Keratinocyte (primary cell): ENCODE data around the gene PTPRD. TPM values are rescaled to one million over a fixed set of nuclear protein-coding genes. Genes with fewer than 3 reads are reported as not detected.

Experiments
- DNase-seq: peaks from one replicate; pipeline ENCODE4 v3.0.0-alpha.2; 2011; ENCODE audit warnings: low read depth, missing footprints, low spot score
- FAIRE-seq: peaks from 2 replicates; lab custom pipeline; 2011; peaks lifted over from hg19 to GRCh38; lab: Jason Lieb, UNC
- H2AFZ ChIP-seq: 2 replicates; pipeline ENCODE4 v1.6.0; 2012; ENCODE audit warnings: low read length, control low read depth, inconsistent platforms; ENCODE audit not compliant: control insufficient read depth
- H3K27ac ChIP-seq: 2 replicates; pipeline ENCODE4 v1.5.1; 2011; ENCODE audit warnings: low read length; ENCODE audit not compliant: control insufficient read depth, insufficient read depth
- H3K27me3 ChIP-seq: 3 replicates; pipeline ENCODE4 v1.6.0; 2011; ENCODE audit warnings: low read length; ENCODE audit not compliant: control insufficient read depth, insufficient read depth; ENCODE audit errors: extremely low read depth
- H3K36me3 ChIP-seq, 2 experiments: 2 replicates in 1 of 2; 3 replicates in 1 of 2; pipeline ENCODE4 v1.5.1; 2011; ENCODE audit warnings: low read length in 2 of 2, mild to moderate bottlenecking in 1 of 2; ENCODE audit not compliant: control insufficient read depth in 2 of 2, insufficient read depth in 2 of 2; ENCODE audit errors: extremely low read depth in 1 of 2
- H3K4me1 ChIP-seq: 3 replicates; pipeline ENCODE4 v1.5.1; 2011; ENCODE audit warnings: low read length; ENCODE audit not compliant: control insufficient read depth, insufficient read depth; ENCODE audit errors: extremely low read depth
- H3K4me2 ChIP-seq: 3 replicates; pipeline ENCODE4 v1.6.0; 2011; ENCODE audit warnings: low read depth, low read length; ENCODE audit not compliant: control insufficient read depth, insufficient read depth; ENCODE audit errors: extremely low read depth
- H3K4me3 ChIP-seq, 3 experiments: fragments of 200-600 bp in 1 of 3; sonication (generic) in 1 of 3; 2 replicates in 2 of 3; 3 replicates in 1 of 3; pipeline ENCODE4 v1.5.1; 2011 to 2016; ENCODE audit warnings: low read length in 3 of 3, mild to moderate bottlenecking in 3 of 3, control low read depth in 2 of 3, inconsistent platforms in 1 of 3, low read depth in 1 of 3, mixed read lengths in 1 of 3, mixed run types in 1 of 3, moderate library complexity in 1 of 3; ENCODE audit not compliant: control insufficient read depth in 2 of 3, insufficient read depth in 2 of 3; ENCODE audit errors: extremely low read depth in 1 of 3
- H3K79me2 ChIP-seq: 2 replicates; pipeline ENCODE4 v1.6.0; 2012; ENCODE audit warnings: low read length; ENCODE audit not compliant: control insufficient read depth, insufficient read depth
- H3K9ac ChIP-seq: 3 replicates; pipeline ENCODE4 v1.6.0; 2011; ENCODE audit warnings: low read length; ENCODE audit not compliant: control insufficient read depth, insufficient read depth; ENCODE audit errors: extremely low read depth
- H3K9me1 ChIP-seq: 3 replicates; pipeline ENCODE4 v1.6.0; 2011; ENCODE audit warnings: low read length; ENCODE audit not compliant: control insufficient read depth, insufficient read depth; ENCODE audit errors: extremely low read depth
- H3K9me3 ChIP-seq: 2 replicates; pipeline ENCODE4 v1.5.1; 2012; ENCODE audit warnings: low read depth, low read length; ENCODE audit not compliant: control insufficient read depth
- H4K20me1 ChIP-seq: 3 replicates; pipeline ENCODE4 v1.6.0; 2011; ENCODE audit warnings: low read length; ENCODE audit not compliant: control insufficient read depth, insufficient read depth; ENCODE audit errors: extremely low read depth
- CTCF ChIP-seq, 3 experiments: IDR thresholded peaks in 1 of 3; conservative IDR thresholded peaks in 1 of 3; optimal IDR thresholded peaks in 1 of 3; 2 replicates in 2 of 3; 3 replicates in 1 of 3; pipeline versions ENCODE3 to v1.5.1; 2011; ENCODE audit warnings: low read length in 3 of 3, mild to moderate bottlenecking in 3 of 3, moderate library complexity in 2 of 3, control low read depth in 1 of 3, inconsistent platforms in 1 of 3; ENCODE audit not compliant: insufficient read depth in 2 of 3; ENCODE audit errors: extremely low read depth in 1 of 3
- EZH2 ChIP-seq: IDR thresholded peaks from one replicate; pipeline ENCODE4 v1.6.1; 2012; ENCODE audit warnings: inconsistent platforms, mild to moderate bottlenecking, low read length, moderate library complexity
- dilution Hi-C: fragments of 300-500 bp; cut with MboI; formaldehyde crosslinking; loops from one replicate; pipeline ENCODE4 v1.7.0; 2020; ENCODE audit warnings: low sequenced_read_pairs; ENCODE audit not compliant: extremely low pct_ligation_motif_present
- polyA plus RNA-seq, 5 experiments: library from polyadenylated mRNA; depleted of rRNA in 3 of 5; stranded (reverse) in 3 of 5; stranded (forward) in 1 of 5; unstranded in 1 of 5; fragments of >200 nt; gene quantifications; 1 replicate in 1 of 5; 2 replicates in 3 of 5; 3 replicates in 1 of 5; pipeline versions ENCODE4 v1.2.1 to v1.2.3, GENCODE V29; 2011 to 2012; ENCODE audit warnings: missing spikeins in 2 of 5, low read depth in 1 of 5, low replicate concordance in 1 of 5

PTPRD gene
- polyA plus RNA-seq, 1 donor (not counting 4 experiments of a cell fraction or from before 2014, with no cell fraction given) = 0.10 TPM

DNA sequence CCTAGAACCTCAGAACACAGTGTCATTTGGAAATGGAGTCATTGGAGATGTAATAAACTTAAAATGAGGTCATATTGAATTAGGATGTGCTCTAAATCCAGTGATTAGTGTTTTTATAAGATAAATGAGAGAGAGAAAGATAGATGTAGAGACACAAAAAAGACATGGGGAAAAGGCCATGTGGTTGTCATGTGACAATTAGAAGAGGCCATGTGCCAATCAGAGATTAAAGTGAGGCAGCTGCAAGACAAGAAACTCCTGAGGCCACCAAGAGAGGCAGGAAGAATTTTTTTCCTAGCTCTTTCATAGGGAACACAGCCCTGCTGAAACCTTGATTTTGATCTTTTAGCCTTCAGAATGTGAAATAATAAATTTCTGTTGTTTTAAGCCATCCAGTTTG lies 1307.2 kb downstream of the PTPRD start:
- no peak for FAIRE-seq
- H3K27ac ChIP-seq = no peak overlapping the region
- no peaks in the 10 kb centered on the region for H3K9me3 ChIP-seq
- H3K4me1 ChIP-seq = no peaks in the 10 kb centered on the region
- no peak overlapping the region for H3K9ac ChIP-seq
- no peak overlapping the region for H3K4me3 ChIP-seq
- H2AFZ ChIP-seq = no peak overlapping the region
- H4K20me1 ChIP-seq = no peaks in the 10 kb centered on the region
- H3K27me3 ChIP-seq = no peaks in the 10 kb centered on the region
- no peaks in the 10 kb centered on the region for H3K79me2 ChIP-seq
- TF ChIP-seq CTCF (optimal IDR thresholded peaks at IDR 0.05 in 1 of 3, IDR thresholded peaks at IDR 0.05 in 1 of 3, conservative IDR thresholded peaks at IDR 0.05 in 1 of 3; ENCODE audit: extremely low read depth in 1 of 3, insufficient read depth in 2 of 3, low read length in 3 of 3) (no peak), EZH2 (no peak)
- no peak for DNase-seq
- H3K4me2 ChIP-seq = no peak overlapping the region
- no peaks in the 10 kb centered on the region for H3K9me1 ChIP-seq
- dilution Hi-C loops = no loop called here
- H3K36me3 ChIP-seq = no peaks in the 10 kb centered on the region

DNA sequence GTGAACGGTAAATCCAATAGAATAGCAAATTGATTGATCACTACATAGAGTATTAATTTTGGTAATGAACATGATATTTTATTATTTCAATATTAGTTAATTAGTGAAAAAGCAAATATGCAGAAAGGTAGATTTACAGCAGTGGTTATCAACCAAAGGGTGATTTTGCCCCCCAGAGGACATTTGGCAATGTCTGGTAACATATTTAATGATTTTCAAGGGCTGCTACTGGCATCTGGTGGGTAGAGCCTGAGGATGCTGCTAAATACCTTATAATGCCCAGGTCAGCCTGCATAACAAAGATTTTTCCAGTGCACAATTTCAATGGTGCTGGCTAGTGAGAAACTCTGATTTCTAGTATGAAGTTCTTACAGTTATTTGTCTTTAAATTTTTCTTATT lies 1313.7 kb downstream of the PTPRD start:
- dilution Hi-C loops = no loop called here

More for the DNA sequence above, 1313.7 kb downstream of the PTPRD start:
- FAIRE-seq (no peak), DNase-seq (no peak)
- H3K9me1 ChIP-seq = no peaks in the 10 kb centered on the region
- no peak overlapping the region for H3K27ac ChIP-seq
- H3K9me3 ChIP-seq = no peaks in the 10 kb centered on the region
- no peaks in the 10 kb centered on the region for H3K27me3 ChIP-seq
- no peak overlapping the region for H3K9ac ChIP-seq
- no peaks in the 10 kb centered on the region for H4K20me1 ChIP-seq
- no peak overlapping the region for H3K4me2 ChIP-seq
- H3K4me1 ChIP-seq = no peaks in the 10 kb centered on the region
- TF ChIP-seq CTCF (optimal IDR thresholded peaks at IDR 0.05 in 1 of 3, IDR thresholded peaks at IDR 0.05 in 1 of 3, conservative IDR thresholded peaks at IDR 0.05 in 1 of 3; ENCODE audit: extremely low read depth in 1 of 3, insufficient read depth in 2 of 3, low read length in 3 of 3) (no peak), EZH2 (no peak)
- H3K4me3 ChIP-seq = no peak overlapping the region
- H3K36me3 ChIP-seq = no peaks in the 10 kb centered on the region
- no peaks in the 10 kb centered on the region for H3K79me2 ChIP-seq
- H2AFZ ChIP-seq = no peak overlapping the region
